ENCODE measurements around the gene TIAM1.

GRCh38 chr21:31141389-31142000 lies 202.6 kb downstream of the TIAM1 start:
- TF ChIP-seq, protein P1, sequence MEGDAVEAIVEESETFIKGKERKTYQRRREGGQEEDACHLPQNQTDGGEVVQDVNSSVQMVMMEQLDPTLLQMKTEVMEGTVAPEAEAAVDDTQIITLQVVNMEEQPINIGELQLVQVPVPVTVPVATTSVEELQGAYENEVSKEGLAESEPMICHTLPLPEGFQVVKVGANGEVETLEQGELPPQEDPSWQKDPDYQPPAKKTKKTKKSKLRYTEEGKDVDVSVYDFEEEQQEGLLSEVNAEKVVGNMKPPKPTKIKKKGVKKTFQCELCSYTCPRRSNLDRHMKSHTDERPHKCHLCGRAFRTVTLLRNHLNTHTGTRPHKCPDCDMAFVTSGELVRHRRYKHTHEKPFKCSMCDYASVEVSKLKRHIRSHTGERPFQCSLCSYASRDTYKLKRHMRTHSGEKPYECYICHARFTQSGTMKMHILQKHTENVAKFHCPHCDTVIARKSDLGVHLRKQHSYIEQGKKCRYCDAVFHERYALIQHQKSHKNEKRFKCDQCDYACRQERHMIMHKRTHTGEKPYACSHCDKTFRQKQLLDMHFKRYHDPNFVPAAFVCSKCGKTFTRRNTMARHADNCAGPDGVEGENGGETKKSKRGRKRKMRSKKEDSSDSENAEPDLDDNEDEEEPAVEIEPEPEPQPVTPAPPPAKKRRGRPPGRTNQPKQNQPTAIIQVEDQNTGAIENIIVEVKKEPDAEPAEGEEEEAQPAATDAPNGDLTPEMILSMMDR (IDR thresholded peaks at IDR 0.05): no peak
- no peak for TF ChIP-seq POLR2AphosphoS5 (IDR thresholded peaks at IDR 0.05; ENCODE audit: insufficient read depth in 1 of 2, low read depth in 1 of 2)

Data from vagina (tissue), 2 donors.